GM12801 (cell line): ENCODE data around the gene ZNF185.

ENCODE experiments used
- CTCF ChIP-seq: IDR thresholded peaks from one replicate; pipeline ENCODE4 v1.5.1; 2011; ENCODE audit warnings: control low read depth; ENCODE audit not compliant: insufficient read length; ENCODE audit errors: extremely low read depth

Gene ZNF185

GRCh38 chrX:152869972-152870371 is 27.9 kb upstream of the ZNF185 start:
- no peak for TF ChIP-seq CTCF

GRCh38 chrX:152871260-152871659 is 26.6 kb upstream of the ZNF185 start:
- no peak for TF ChIP-seq CTCF

GRCh38 chrX:152872522-152872921 is 25.3 kb upstream of the ZNF185 start:
- no peak for TF ChIP-seq CTCF

GRCh38 chrX:152873361-152873760 is 24.5 kb upstream of the ZNF185 start:
- TF ChIP-seq CTCF, result no peak

- no peak for TF ChIP-seq CTCF
These were observed 20.7 kb upstream of the ZNF185 start for GRCh38 chrX:152876931-152877840.

- no peak for TF ChIP-seq CTCF
These were observed 18.7 kb upstream of the ZNF185 start for GRCh38 chrX:152878976-152879755.

- TF ChIP-seq CTCF, result no peak
These were observed 16.6 kb upstream of the ZNF185 start for GRCh38 chrX:152881289-152881688.
